Mesenchymal stem cell (in vitro differentiated cells and primary cell): ENCODE data around the gene STK24. TPM values are rescaled to one million over a fixed set of nuclear protein-coding genes. Genes with fewer than 3 reads are reported as not detected.
A peak's percentile ranks its signal among the peaks of the same experiment; 100 is the strongest.
"Not testable (repeated sequence)": the region's sequence is repeated elsewhere in the genome, so short reads cannot be mapped to it uniquely, and the experiment has no call there.

Source experiments
- DNase-seq: peaks from one replicate; pipeline ENCODE4 v3.0.0-alpha.2; 2013
- H2AFZ ChIP-seq: one replicate; pipeline ENCODE4 v1.6.1; 2013; ENCODE audit warnings: low read depth, mild to moderate bottlenecking, control low read depth, inconsistent platforms, low read length, moderate library complexity
- H2AK5ac ChIP-seq: 2 replicates; pipeline ENCODE4 v1.6.1; 2013; ENCODE audit warnings: low read length, moderate library complexity, mild to moderate bottlenecking, inconsistent platforms; ENCODE audit not compliant: severe bottlenecking
- H2BK120ac ChIP-seq: one replicate; pipeline ENCODE4 v1.6.1; 2013; ENCODE audit warnings: low read depth, mild to moderate bottlenecking, inconsistent platforms, low read length, moderate library complexity
- H2BK12ac ChIP-seq, 2 experiments: one replicate each; pipeline ENCODE4 v1.6.1; 2013; ENCODE audit warnings: inconsistent platforms in 2 of 2, low read length in 2 of 2, mild to moderate bottlenecking in 2 of 2, moderate library complexity in 2 of 2, control low read depth in 1 of 2
- H2BK15ac ChIP-seq: one replicate; pipeline ENCODE4 v1.6.1; 2013; ENCODE audit warnings: mild to moderate bottlenecking, low read depth, inconsistent platforms; ENCODE audit not compliant: poor library complexity, severe bottlenecking
- H2BK5ac ChIP-seq: 2 replicates; pipeline ENCODE4 v1.6.1; 2013; ENCODE audit warnings: low read depth, mild to moderate bottlenecking, low read length, control low read depth, inconsistent platforms; ENCODE audit not compliant: poor library complexity, severe bottlenecking
- H3K14ac ChIP-seq, 2 experiments: one replicate each; pipeline ENCODE4 v1.6.1; 2013; ENCODE audit warnings: inconsistent platforms in 2 of 2, low read length in 2 of 2, control low read depth in 1 of 2, mild to moderate bottlenecking in 1 of 2, moderate library complexity in 1 of 2
- H3K18ac ChIP-seq, 2 experiments: one replicate each; pipeline ENCODE4 v1.6.1; 2013; ENCODE audit warnings: inconsistent platforms in 2 of 2, low read length in 2 of 2, control low read depth in 1 of 2, low read depth in 1 of 2, mild to moderate bottlenecking in 1 of 2
- H3K23ac ChIP-seq, 2 experiments: one replicate each; pipeline ENCODE4 v1.6.1; 2013; ENCODE audit warnings: inconsistent platforms in 2 of 2, low read length in 2 of 2, mild to moderate bottlenecking in 2 of 2, moderate library complexity in 2 of 2, control low read depth in 1 of 2
- H3K27ac ChIP-seq: 2 replicates; pipeline ENCODE4 v1.5.1; 2013; ENCODE audit warnings: mild to moderate bottlenecking, moderate library complexity, low read length, control low read depth, inconsistent platforms; ENCODE audit not compliant: poor library complexity, severe bottlenecking
- H3K27me3 ChIP-seq, 2 experiments: 2 replicates each; pipeline versions ENCODE4 v1.6.1 to v1.7.0; 2013; ENCODE audit warnings: low read length in 2 of 2, mild to moderate bottlenecking in 2 of 2, moderate library complexity in 2 of 2, control low read depth in 1 of 2, inconsistent platforms in 1 of 2; ENCODE audit not compliant: control insufficient read depth in 1 of 2, insufficient read depth in 1 of 2
- H3K36me3 ChIP-seq, 2 experiments: 2 replicates each; pipeline versions ENCODE4 v1.6.1 to v1.7.0; 2013; ENCODE audit warnings: low read length in 2 of 2, control low read depth in 1 of 2, inconsistent platforms in 1 of 2, low read depth in 1 of 2, mild to moderate bottlenecking in 1 of 2; ENCODE audit not compliant: insufficient read depth in 2 of 2, control insufficient read depth in 1 of 2
- H3K4ac ChIP-seq, 2 experiments: one replicate each; pipeline ENCODE4 v1.6.1; 2013; ENCODE audit warnings: inconsistent platforms in 2 of 2, low read length in 2 of 2, mild to moderate bottlenecking in 2 of 2, moderate library complexity in 2 of 2, control low read depth in 1 of 2, low read depth in 1 of 2
- H3K4me1 ChIP-seq: 2 replicates; pipeline ENCODE4 v1.6.1; 2013; ENCODE audit warnings: low read depth, low read length, control low read depth; ENCODE audit not compliant: control insufficient read depth, insufficient read depth
- H3K4me2 ChIP-seq: 2 replicates; pipeline ENCODE4 v1.6.1; 2013; ENCODE audit warnings: low read length, mild to moderate bottlenecking, inconsistent platforms; ENCODE audit not compliant: poor library complexity, severe bottlenecking
- H3K4me3 ChIP-seq, 2 experiments: 2 replicates each; pipeline versions ENCODE4 v1.5.1 to v1.7.0; 2013; ENCODE audit warnings: low read length in 2 of 2, mild to moderate bottlenecking in 2 of 2, control low read depth in 1 of 2, low read depth in 1 of 2; ENCODE audit not compliant: insufficient read depth in 1 of 2
- H3K79me1 ChIP-seq: replicated peaks from 2 replicates; pipeline ENCODE4 v1.6.1; 2013; ENCODE audit warnings: mild to moderate bottlenecking, control low read depth, low read length, inconsistent platforms; ENCODE audit not compliant: poor library complexity, severe bottlenecking
- H3K9ac ChIP-seq: 2 replicates; pipeline ENCODE4 v1.7.0; 2013; ENCODE audit warnings: mild to moderate bottlenecking, low read length, moderate library complexity
- H3K9me3 ChIP-seq: 2 replicates; pipeline ENCODE4 v1.7.0; 2013; ENCODE audit warnings: mild to moderate bottlenecking, low read length; ENCODE audit not compliant: control insufficient read depth
- H4K8ac ChIP-seq: one replicate; pipeline ENCODE4 v1.6.1; 2013; ENCODE audit warnings: inconsistent platforms, mild to moderate bottlenecking, low read length, moderate library complexity
- H4K91ac ChIP-seq: one replicate; pipeline ENCODE4 v1.6.1; 2013; ENCODE audit warnings: mild to moderate bottlenecking, low read length, inconsistent platforms
- WGBS: methylation state at CpG from one replicate; pipeline ENCODE4 v1.1.7; 2013; ENCODE audit warnings: mixed read lengths; 5-methylcytosine and 5-hydroxymethylcytosine counted together
- polyA plus RNA-seq, 2 experiments: library from polyadenylated mRNA; stranded (reverse); fragments of 200-250 nt; gene quantifications; one replicate each; pipeline ENCODE4 v1.2.3, GENCODE V29; 2013

The STK24 gene
- polyA plus RNA-seq (2013, experiment 1 of 2): 136 TPM
- polyA plus RNA-seq (2013, experiment 2 of 2): 138 TPM

- Histone ChIP-seq H3K27ac (peak within 1 kb of the TSS; percentile 82), H4K8ac (peak within 1 kb of the TSS; percentile 99), H3K79me1 (peaks cover 2% of the 10 kb centered on the region), H3K4me3 (peak within 1 kb of the TSS; percentile 93 to 98), H3K4me1 (peaks cover 14% of the 10 kb centered on the region), H2BK15ac (peak within 1 kb of the TSS; percentile 68), H2BK12ac (peak within 1 kb of the TSS; percentile 77 to 90), H3K9ac (peak within 1 kb of the TSS; percentile 99), H2BK120ac (peak within 1 kb of the TSS; percentile 98), H2AFZ (peak within 1 kb of the TSS; percentile 48), H2BK5ac (peak within 1 kb of the TSS; percentile 70), H3K27me3 (no peaks in the 10 kb centered on the region), H3K4ac (peak within 1 kb of the TSS; percentile 94 to 99), H2AK5ac (peak within 1 kb of the TSS; percentile 16), H3K36me3 (peaks cover 0 to 14% of the 10 kb centered on the region in 2 experiments), H3K4me2 (peak within 1 kb of the TSS; percentile 94), H3K23ac (peak within 1 kb of the TSS; percentile 70 to 99), H3K14ac (peak within 1 kb of the TSS; percentile 90 to 94), H4K91ac (peak within 1 kb of the TSS; percentile 94), H3K18ac (peak within 1 kb of the TSS; percentile 96 to 98), H3K9me3 (no peaks in the 10 kb centered on the region)
- peak; percentile 92 for DNase-seq
- WGBS: under 1% methylated on average over 43 of the region's 103 CpGs
Observed at GRCh38 chr13:98576963-98577835, at the start of gene STK24. Gene STK24 (minus strand): TSS chr13:98577107. CDS start chr13:98576786, 321 bp downstream.

GRCh38 chr13:98626298-98626935 lies 49.5 kb upstream of the STK24 start:
- Histone ChIP-seq H3K4me3 (no peak overlapping the region), H3K36me3 (no peaks in the 10 kb centered on the region), H4K8ac (no peak overlapping the region), H3K9me3 (no peaks in the 10 kb centered on the region), H2BK120ac (no peak overlapping the region), H3K9ac (no peak overlapping the region), H3K18ac (no peak overlapping the region), H2BK5ac (no peak overlapping the region), H4K91ac (no peak overlapping the region), H3K4me2 (no peak overlapping the region), H3K4me1 (peaks cover 5% of the 10 kb centered on the region), H3K14ac (no peak overlapping the region), H3K27ac (no peak overlapping the region), H3K27me3 (peaks cover 0 to 8% of the 10 kb centered on the region in 2 experiments), H3K4ac (no peak overlapping the region), H2AFZ (no peak overlapping the region), H2AK5ac (no peak overlapping the region), H3K79me1 (no peaks in the 10 kb centered on the region), H2BK15ac (no peak overlapping the region), H2BK12ac (no peak overlapping the region), H3K23ac (no peak overlapping the region)
- WGBS: no CpG with 5 or more reads among the region's 1 CpG
- DNase-seq: no peak

DNA sequence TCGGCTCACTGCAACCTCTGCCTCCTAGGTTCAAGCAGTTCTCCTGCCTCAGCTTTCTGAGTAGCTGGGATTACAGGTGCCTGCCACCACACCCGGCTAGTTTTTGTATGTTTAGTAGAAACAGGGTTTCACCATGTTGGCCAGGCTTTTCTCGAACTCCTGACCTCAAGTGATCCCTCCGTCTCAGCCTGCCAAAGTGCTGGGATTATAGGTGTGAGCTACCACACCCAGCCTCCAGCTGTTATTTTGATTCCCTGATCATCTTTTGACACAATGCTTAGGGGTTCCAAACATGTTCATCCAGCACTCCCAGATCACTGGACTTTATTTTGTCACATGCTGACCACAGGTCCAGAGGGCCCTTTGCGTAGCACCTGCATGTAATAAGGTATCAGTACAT lies 47.7 kb upstream of the STK24 start:
- H3K79me1 ChIP-seq, DNase-seq, H2BK5ac ChIP-seq, H3K27ac ChIP-seq, H2AK5ac ChIP-seq, H3K36me3 ChIP-seq, H3K18ac ChIP-seq, H3K4ac ChIP-seq, H3K4me1 ChIP-seq, H2BK12ac ChIP-seq, H2BK15ac ChIP-seq, H3K9ac ChIP-seq, H4K8ac ChIP-seq, H3K4me3 ChIP-seq, H3K9me3 ChIP-seq, H3K4me2 ChIP-seq, H3K14ac ChIP-seq, H4K91ac ChIP-seq, H2AFZ ChIP-seq, H2BK120ac ChIP-seq: not testable (repeated sequence)
- Histone ChIP-seq H3K27me3 (peaks cover 0 to 10% of the 10 kb centered on the region in 2 experiments), H3K23ac (peak overlapping the region in 1 of 2 experiments; percentile 67)
- WGBS: 91% methylated on average over 5 of the region's 5 CpGs

GRCh38 chr13:98622931-98623331 lies 46.0 kb upstream of the STK24 start:
- Histone ChIP-seq H2BK5ac (no peak overlapping the region), H3K36me3 (no peaks in the 10 kb centered on the region), H3K27ac (no peak overlapping the region), H3K18ac (no peak overlapping the region), H2AFZ (no peak overlapping the region), H4K8ac (no peak overlapping the region), H3K27me3 (peaks cover 0 to 10% of the 10 kb centered on the region in 2 experiments), H3K9ac (no peak overlapping the region), H2AK5ac (no peak overlapping the region), H3K4me2 (no peak overlapping the region), H2BK12ac (no peak overlapping the region), H3K9me3 (no peaks in the 10 kb centered on the region), H3K4me1 (peaks cover 5% of the 10 kb centered on the region), H3K14ac (no peak overlapping the region), H4K91ac (no peak overlapping the region), H3K23ac (no peak overlapping the region), H3K4me3 (no peak overlapping the region), H2BK120ac (no peak overlapping the region), H3K4ac (no peak overlapping the region), H3K79me1 (no peaks in the 10 kb centered on the region), H2BK15ac (no peak overlapping the region)
- DNase-seq: no peak
- 85% methylated on average over 6 of the region's 6 CpGs for WGBS
